Lower lobe of right lung (tissue), 2 donors: ENCODE results near the gene GMPR. TPM values are rescaled to one million over a fixed set of nuclear protein-coding genes. Genes with fewer than 3 reads are reported as not detected.

Source experiments
- ATAC-seq, 2 donors: fragments of 200-7000 bp; cut with Tn5 transposase; one replicate each; pipeline ENCODE4 v1.9.1; 2020 to 2022; ENCODE audit warnings: mild to moderate bottlenecking in 2 of 2, moderate library complexity in 2 of 2
- DNase-seq: peaks from one replicate; pipeline ENCODE4 v3.0.0-alpha.2; 2020
- H3K27ac ChIP-seq: fragments of 200-600 bp; one replicate; pipeline ENCODE4 v1.8.0; 2022
- H3K27me3 ChIP-seq: fragments of 200-600 bp; one replicate; pipeline ENCODE4 v1.8.0; 2022; ENCODE audit warnings: low read depth
- H3K36me3 ChIP-seq: fragments of 200-600 bp; one replicate; pipeline ENCODE4 v1.8.0; 2022; ENCODE audit warnings: mild to moderate bottlenecking
- H3K4me1 ChIP-seq: fragments of 200-600 bp; one replicate; pipeline ENCODE4 v1.8.0; 2022
- H3K4me3 ChIP-seq: fragments of 200-600 bp; one replicate; pipeline ENCODE4 v1.8.0; 2022; ENCODE audit warnings: mild to moderate bottlenecking
- H3K9me3 ChIP-seq: fragments of 200-600 bp; one replicate; pipeline ENCODE4 v1.8.0; 2022
- CTCF ChIP-seq: fragments of 200-600 bp; IDR thresholded peaks from one replicate; pipeline ENCODE4 v1.8.0; 2022; ENCODE audit warnings: antibody characterized with exemption, mild to moderate bottlenecking
- intact Hi-C: fragments of 100-400 bp; cut with DNase I; formaldehyde crosslinking; loops from one replicate; pipeline ENCODE4 v1.11.0; 2022
- total RNA-seq: library from RNA; stranded (reverse); fragmentation: NEBNext Ultra II Directional; extraction: Animal tissue kit (Norgen Biotek cat#: 25700); gene quantifications from one replicate; pipeline ENCODE4 v1.2.1, GENCODE V29; 2021
- donor health status: DM: no; HTN: yes; CAD: no; lungs with severe emphysema.

GMPR gene
- total RNA-seq, 1 donor from 2014 or later = 22.5 TPM

- ATAC-seq = no peak
- H3K27ac ChIP-seq = no peak overlapping the region
- H3K9me3 ChIP-seq = no peaks in the 10 kb centered on the region
- no peak for TF ChIP-seq CTCF
- no peak overlapping the region for H3K4me3 ChIP-seq
- intact Hi-C loops = no loop called here
- DNase-seq = no peak
- H3K4me1 ChIP-seq = no peaks in the 10 kb centered on the region
- peaks cover 14% of the 10 kb centered on the region for H3K36me3 ChIP-seq
- no peaks in the 10 kb centered on the region for H3K27me3 ChIP-seq
These were observed 54.6 kb downstream of the GMPR start for GRCh38 chr6:16292942-16293341.

- intact Hi-C loops = no loop called here
- no peak for ATAC-seq
- no peak overlapping the region for H3K4me3 ChIP-seq
- H3K9me3 ChIP-seq = no peaks in the 10 kb centered on the region
- TF ChIP-seq CTCF = no peak
- DNase-seq = no peak
- H3K36me3 ChIP-seq = peaks cover 19% of the 10 kb centered on the region
- H3K27ac ChIP-seq = no peak overlapping the region
- H3K27me3 ChIP-seq = no peaks in the 10 kb centered on the region
- H3K4me1 ChIP-seq = no peaks in the 10 kb centered on the region
These were observed 56.0 kb downstream of the GMPR start for GRCh38 chr6:16294371-16294770.

- TF ChIP-seq CTCF = no peak
- DNase-seq = no peak
- no peak for ATAC-seq
- H3K4me1 ChIP-seq = no peaks in the 10 kb centered on the region
- H3K4me3 ChIP-seq = no peak overlapping the region
- no peaks in the 10 kb centered on the region for H3K9me3 ChIP-seq
- H3K27me3 ChIP-seq = no peaks in the 10 kb centered on the region
- intact Hi-C loops = no loop called here
- no peak overlapping the region for H3K27ac ChIP-seq
- peaks cover 19% of the 10 kb centered on the region for H3K36me3 ChIP-seq
These were observed 56.7 kb downstream of the GMPR start for GRCh38 chr6:16295060-16295459.

- ATAC-seq (no peak), DNase-seq (no peak)
- Histone ChIP-seq H3K36me3 (peaks cover 19% of the 10 kb centered on the region), H3K4me3 (no peak overlapping the region), H3K4me1 (no peaks in the 10 kb centered on the region), H3K9me3 (no peaks in the 10 kb centered on the region), H3K27ac (no peak overlapping the region), H3K27me3 (no peaks in the 10 kb centered on the region)
- intact Hi-C loops = no loop called here
- no peak for TF ChIP-seq CTCF
These were observed 57.1 kb downstream of the GMPR start for GRCh38 chr6:16295471-16295870.

- TF ChIP-seq CTCF = no peak
- Histone ChIP-seq H3K27me3 (no peaks in the 10 kb centered on the region), H3K4me1 (no peaks in the 10 kb centered on the region), H3K4me3 (no peak overlapping the region), H3K9me3 (no peaks in the 10 kb centered on the region), H3K27ac (no peak overlapping the region), H3K36me3 (peaks cover 19% of the 10 kb centered on the region)
- intact Hi-C loops = no loop called here
- ATAC-seq (no peak), DNase-seq (no peak)
These were observed 57.8 kb downstream of the GMPR start for GRCh38 chr6:16296061-16296670.
